WTC11 (cell line): Measurements from ENCODE around the gene ITGA3. TPM values are rescaled to one million over a fixed set of nuclear protein-coding genes. Genes with fewer than 3 reads are reported as not detected.

Experiments used
- ATAC-seq: fragments of 200-7000 bp; cut with Tn5 transposase; 2 replicates; pipeline ENCODE4 v1.10.0; 2021; ENCODE audit warnings: mild to moderate bottlenecking, moderate library complexity
- CTCF ChIA-PET: fragments of 300-600 bp; sonication (Branson Sonifier 250); formaldehyde crosslinking; loops from one replicate; lab custom pipeline; 2021; ENCODE audit warnings: antibody characterized with exemption; lab: Charles Lee
- POLR2A ChIA-PET: fragments of 350-600 bp; sonication (Branson Sonifier 250); formaldehyde crosslinking; loops from one replicate; lab custom pipeline; 2021; ENCODE audit warnings: antibody characterized with exemption; lab: Charles Lee
- DNase-seq: peaks from one replicate; pipeline ENCODE4 v3.0.0; 2021; ENCODE audit warnings: low spot score
- H3K27ac Mint-ChIP-seq: 2 replicates; pipeline ENCODE4 v1.8.0; 2021; ENCODE audit warnings: mixed read lengths
- H3K27me3 Mint-ChIP-seq: 2 replicates; pipeline ENCODE4 v1.8.0; 2021; ENCODE audit warnings: low read depth, mild to moderate bottlenecking, moderate library complexity, mixed read lengths
- H3K36me3 Mint-ChIP-seq: 2 replicates; pipeline ENCODE4 v1.8.0; 2021; ENCODE audit warnings: mixed read lengths
- H3K4me1 Mint-ChIP-seq: 2 replicates; pipeline ENCODE4 v1.8.0; 2022; ENCODE audit warnings: mixed read lengths
- H3K4me3 Mint-ChIP-seq: 2 replicates; pipeline ENCODE4 v1.8.0; 2021; ENCODE audit warnings: mild to moderate bottlenecking, moderate library complexity, mixed read lengths
- H3K9me3 Mint-ChIP-seq: 2 replicates; pipeline ENCODE4 v1.8.0; 2021; ENCODE audit warnings: mixed read lengths
- ATF1 ChIP-seq: sonication (generic); formaldehyde crosslinking; IDR thresholded peaks from 2 replicates; pipeline ENCODE4 v1.8.1; 2023; ENCODE audit warnings: mild to moderate bottlenecking, moderate library complexity, missing genetic modification reagents
- ATF2 ChIP-seq: sonication (generic); formaldehyde crosslinking; IDR thresholded peaks from 2 replicates; pipeline ENCODE4 v1.8.1; 2022; ENCODE audit warnings: low read depth, missing genetic modification reagents, borderline replicate concordance
- CREM ChIP-seq: sonication (generic); formaldehyde crosslinking; IDR thresholded peaks from 2 replicates; pipeline ENCODE4 v1.8.1; 2022; ENCODE audit warnings: mild to moderate bottlenecking, missing genetic modification reagents, moderate library complexity
- GTF2I ChIP-seq: fragments of 250-450 bp; sonication (Bioruptor Pico); conservative IDR thresholded peaks from 2 replicates; pipeline ENCODE4 v1.4.0; 2021; ENCODE audit warnings: mild to moderate bottlenecking
- MYBL2 ChIP-seq: sonication (generic); formaldehyde crosslinking; IDR thresholded peaks from 2 replicates; pipeline ENCODE4 v1.8.1; 2023; ENCODE audit warnings: mild to moderate bottlenecking, moderate library complexity, missing genetic modification reagents
- NFATC4 ChIP-seq: fragments of 250-450 bp; sonication (Bioruptor Pico); IDR thresholded peaks from 2 replicates; pipeline ENCODE4 v1.9.0; 2021; ENCODE audit warnings: mild to moderate bottlenecking
- NR3C1 ChIP-seq: sonication (generic); formaldehyde crosslinking; conservative IDR thresholded peaks from 2 replicates; pipeline ENCODE4 v1.8.1; 2023; ENCODE audit warnings: low read depth, mild to moderate bottlenecking, missing genetic modification reagents
- ZNF281 ChIP-seq: sonication (generic); formaldehyde crosslinking; IDR thresholded peaks from 2 replicates; pipeline ENCODE4 v1.8.0; 2023; ENCODE audit warnings: mild to moderate bottlenecking, missing genetic modification reagents
- ZNF425 ChIP-seq: fragments of 250-450 bp; sonication (Bioruptor Pico); conservative IDR thresholded peaks from 2 replicates; pipeline ENCODE4 v1.9.0; 2021; ENCODE audit warnings: mild to moderate bottlenecking
- total RNA-seq: library from RNA; stranded (reverse); gene quantifications from 3 replicates; pipeline ENCODE4 v1.2.3, GENCODE V29; 2021
- TF ChIP-seq, protein P1 (sequence below): sonication (generic); formaldehyde crosslinking; IDR thresholded peaks from 2 replicates; pipeline ENCODE4 v1.8.1; 2023; ENCODE audit warnings: mild to moderate bottlenecking, missing genetic modification reagents
- TF ChIP-seq, protein P2 (sequence below): sonication (generic); formaldehyde crosslinking; IDR thresholded peaks from 2 replicates; pipeline ENCODE4 v1.8.0; 2022; ENCODE audit warnings: mild to moderate bottlenecking, missing genetic modification reagents
- TF ChIP-seq, protein P3 (sequence below): fragments of 250-450 bp; sonication (Bioruptor Pico); IDR thresholded peaks from 2 replicates; pipeline ENCODE4 v1.9.0; 2021; ENCODE audit warnings: mild to moderate bottlenecking
- TF ChIP-seq, protein P4 (sequence below): sonication (generic); formaldehyde crosslinking; IDR thresholded peaks from 2 replicates; pipeline ENCODE4 v1.8.1; 2022; ENCODE audit warnings: missing genetic modification reagents, borderline replicate concordance
- TF ChIP-seq, protein P5 (sequence below): sonication (generic); formaldehyde crosslinking; IDR thresholded peaks from 2 replicates; pipeline ENCODE4 v1.8.1; 2022; ENCODE audit warnings: mild to moderate bottlenecking, missing genetic modification reagents, moderate library complexity, borderline replicate concordance

Gene ITGA3
- total RNA-seq, 1 experiment from 2014 or later: 35.3 TPM

GRCh38 chr17:50046179-50046578 lies 9.7 kb upstream of the ITGA3 start:
- Mint-ChIP-seq H3K9me3 (peaks cover 5% of the 10 kb centered on the region; the same call in 1 of the 2 replicates), H3K27ac (no peak overlapping the region)
- ChIA-PET CTCF (interaction anchor here (0.6 to 2.2 kb wide), 5 partner anchors 10 to 260 kb away, joined by 3 to 8 read pairs (median 4); partner anchors contain the start of gene ITGA3), POLR2A (no interaction called here)
- TF ChIP-seq CREM (CRISPR knock-in tag) (no peak), NFATC4 (CRISPR knock-in tag) (no peak), ATF2 (CRISPR knock-in tag) (no peak), MYBL2 (CRISPR knock-in tag) (no peak), ZNF425 (CRISPR knock-in tag) (no peak), ZNF281 (CRISPR knock-in tag) (no peak), GTF2I (no peak)
- TF ChIP-seq, protein P1, sequence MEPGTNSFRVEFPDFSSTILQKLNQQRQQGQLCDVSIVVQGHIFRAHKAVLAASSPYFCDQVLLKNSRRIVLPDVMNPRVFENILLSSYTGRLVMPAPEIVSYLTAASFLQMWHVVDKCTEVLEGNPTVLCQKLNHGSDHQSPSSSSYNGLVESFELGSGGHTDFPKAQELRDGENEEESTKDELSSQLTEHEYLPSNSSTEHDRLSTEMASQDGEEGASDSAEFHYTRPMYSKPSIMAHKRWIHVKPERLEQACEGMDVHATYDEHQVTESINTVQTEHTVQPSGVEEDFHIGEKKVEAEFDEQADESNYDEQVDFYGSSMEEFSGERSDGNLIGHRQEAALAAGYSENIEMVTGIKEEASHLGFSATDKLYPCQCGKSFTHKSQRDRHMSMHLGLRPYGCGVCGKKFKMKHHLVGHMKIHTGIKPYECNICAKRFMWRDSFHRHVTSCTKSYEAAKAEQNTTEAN (CRISPR knock-in tag): no peak
- TF ChIP-seq, protein P2, sequence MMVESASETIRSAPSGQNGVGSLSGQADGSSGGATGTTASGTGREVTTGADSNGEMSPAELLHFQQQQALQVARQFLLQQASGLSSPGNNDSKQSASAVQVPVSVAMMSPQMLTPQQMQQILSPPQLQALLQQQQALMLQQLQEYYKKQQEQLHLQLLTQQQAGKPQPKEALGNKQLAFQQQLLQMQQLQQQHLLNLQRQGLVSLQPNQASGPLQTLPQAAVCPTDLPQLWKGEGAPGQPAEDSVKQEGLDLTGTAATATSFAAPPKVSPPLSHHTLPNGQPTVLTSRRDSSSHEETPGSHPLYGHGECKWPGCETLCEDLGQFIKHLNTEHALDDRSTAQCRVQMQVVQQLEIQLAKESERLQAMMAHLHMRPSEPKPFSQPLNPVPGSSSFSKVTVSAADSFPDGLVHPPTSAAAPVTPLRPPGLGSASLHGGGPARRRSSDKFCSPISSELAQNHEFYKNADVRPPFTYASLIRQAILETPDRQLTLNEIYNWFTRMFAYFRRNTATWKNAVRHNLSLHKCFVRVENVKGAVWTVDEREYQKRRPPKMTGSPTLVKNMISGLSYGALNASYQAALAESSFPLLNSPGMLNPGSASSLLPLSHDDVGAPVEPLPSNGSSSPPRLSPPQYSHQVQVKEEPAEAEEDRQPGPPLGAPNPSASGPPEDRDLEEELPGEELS (CRISPR knock-in tag): no peak
- TF ChIP-seq, all 79 proteins: peak for 0
- DNase-seq (no peak), ATAC-seq (no peak)
- Mint-ChIP-seq H3K27me3 (peaks cover 6% of the 10 kb centered on the region), H3K36me3 (no peaks in the 10 kb centered on the region), H3K4me3 (no peak overlapping the region), H3K4me1 (peaks cover 26% of the 10 kb centered on the region)

- Mint-ChIP-seq H3K4me1 (peaks cover 31% of the 10 kb centered on the region), H3K4me3 (no peak overlapping the region), H3K27me3 (peaks cover 6% of the 10 kb centered on the region), H3K27ac (no peak overlapping the region), H3K9me3 (peaks cover 5% of the 10 kb centered on the region; the same call in 1 of the 2 replicates), H3K36me3 (no peaks in the 10 kb centered on the region)
- DNase-seq: no peak
- CTCF ChIA-PET: interaction anchor here (1.0 to 2.2 kb wide), 5 partner anchors 10 to 71 kb away, joined by 3 to 8 read pairs (median 7); partner anchors contain the start of gene ITGA3
- POLR2A ChIA-PET: no interaction called here
- no peak for ATAC-seq
- TF ChIP-seq ATF1: no peak
- TF ChIP-seq ATF2 (CRISPR knock-in tag): no peak
- TF ChIP-seq, protein P3, sequence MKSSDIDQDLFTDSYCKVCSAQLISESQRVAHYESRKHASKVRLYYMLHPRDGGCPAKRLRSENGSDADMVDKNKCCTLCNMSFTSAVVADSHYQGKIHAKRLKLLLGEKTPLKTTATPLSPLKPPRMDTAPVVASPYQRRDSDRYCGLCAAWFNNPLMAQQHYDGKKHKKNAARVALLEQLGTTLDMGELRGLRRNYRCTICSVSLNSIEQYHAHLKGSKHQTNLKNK (CRISPR knock-in tag): no peak
- TF ChIP-seq, protein P2 (CRISPR knock-in tag): no peak
- no peak for TF ChIP-seq NR3C1 (CRISPR knock-in tag)
- TF ChIP-seq, protein P4, sequence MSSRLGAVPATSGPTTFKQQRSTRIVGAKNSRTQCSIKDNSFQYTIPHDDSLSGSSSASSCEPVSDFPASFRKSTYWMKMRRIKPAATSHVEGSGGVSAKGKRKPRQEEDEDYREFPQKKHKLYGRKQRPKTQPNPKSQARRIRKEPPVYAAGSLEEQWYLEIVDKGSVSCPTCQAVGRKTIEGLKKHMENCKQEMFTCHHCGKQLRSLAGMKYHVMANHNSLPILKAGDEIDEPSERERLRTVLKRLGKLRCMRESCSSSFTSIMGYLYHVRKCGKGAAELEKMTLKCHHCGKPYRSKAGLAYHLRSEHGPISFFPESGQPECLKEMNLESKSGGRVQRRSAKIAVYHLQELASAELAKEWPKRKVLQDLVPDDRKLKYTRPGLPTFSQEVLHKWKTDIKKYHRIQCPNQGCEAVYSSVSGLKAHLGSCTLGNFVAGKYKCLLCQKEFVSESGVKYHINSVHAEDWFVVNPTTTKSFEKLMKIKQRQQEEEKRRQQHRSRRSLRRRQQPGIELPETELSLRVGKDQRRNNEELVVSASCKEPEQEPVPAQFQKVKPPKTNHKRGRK (CRISPR knock-in tag): no peak
- TF ChIP-seq, protein P5, sequence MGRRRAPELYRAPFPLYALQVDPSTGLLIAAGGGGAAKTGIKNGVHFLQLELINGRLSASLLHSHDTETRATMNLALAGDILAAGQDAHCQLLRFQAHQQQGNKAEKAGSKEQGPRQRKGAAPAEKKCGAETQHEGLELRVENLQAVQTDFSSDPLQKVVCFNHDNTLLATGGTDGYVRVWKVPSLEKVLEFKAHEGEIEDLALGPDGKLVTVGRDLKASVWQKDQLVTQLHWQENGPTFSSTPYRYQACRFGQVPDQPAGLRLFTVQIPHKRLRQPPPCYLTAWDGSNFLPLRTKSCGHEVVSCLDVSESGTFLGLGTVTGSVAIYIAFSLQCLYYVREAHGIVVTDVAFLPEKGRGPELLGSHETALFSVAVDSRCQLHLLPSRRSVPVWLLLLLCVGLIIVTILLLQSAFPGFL: no peak
Observed at GRCh38 chr17:50046667-50047066, 9.2 kb upstream of the ITGA3 start.
